HepG2 (cell line): Measurements from ENCODE around the gene SRRM3. TPM values are rescaled to one million over a fixed set of nuclear protein-coding genes. Genes with fewer than 3 reads are reported as not detected.

Experiments used
- AGO2 ChIP-seq: fragments of 200-400 bp; formaldehyde crosslinking; optimal IDR thresholded peaks from 2 replicates; pipeline ENCODE3; 2017; ENCODE audit warnings: mild to moderate bottlenecking, low read depth, low read length, moderate library complexity
- LCORL ChIP-seq, 2 experiments: fragments of 450-650 bp in 1 of 2; sonication (generic) in 1 of 2; formaldehyde crosslinking in 1 of 2; IDR thresholded peaks; 2 replicates each; pipeline versions ENCODE4 v1.5.0 to v1.6.1; 2017 to 2020; ENCODE audit warnings: antibody characterized with exemption in 1 of 2, missing genetic modification reagents in 1 of 2
- MAZ ChIP-seq, 2 experiments: sonication (generic) in 1 of 2; formaldehyde crosslinking in 1 of 2; IDR thresholded peaks; 2 replicates each; pipeline versions ENCODE4 v1.5.0 to v1.6.1; 2012 to 2020; ENCODE audit warnings: low read depth in 2 of 2, mild to moderate bottlenecking in 2 of 2, borderline replicate concordance in 1 of 2, improper control_type of control experiment in 1 of 2, low read length in 1 of 2, missing genetic modification reagents in 1 of 2, moderate library complexity in 1 of 2
- NCOA1 ChIP-seq: sonication (generic); formaldehyde crosslinking; IDR thresholded peaks from 2 replicates; pipeline ENCODE4 v1.9.0; 2021; ENCODE audit warnings: missing genetic modification reagents
- NCOA2 ChIP-seq: sonication (generic); formaldehyde crosslinking; IDR thresholded peaks from 2 replicates; pipeline ENCODE4 v1.8.0; 2022; ENCODE audit warnings: inconsistent platforms
- NCOA5 ChIP-seq: sonication (generic); formaldehyde crosslinking; IDR thresholded peaks from 2 replicates; pipeline ENCODE4 v1.4.0; 2020; ENCODE audit warnings: missing genetic modification reagents
- NR2F2 ChIP-seq: IDR thresholded peaks from 2 replicates; pipeline ENCODE4 v1.6.1; 2012; ENCODE audit warnings: low read depth, inconsistent platforms, borderline replicate concordance
- RFX3 ChIP-seq: IDR thresholded peaks from 2 replicates; pipeline ENCODE4 v1.6.1; 2016; ENCODE audit warnings: missing biosample characterization, missing genetic modification reagents
- RFXANK ChIP-seq: IDR thresholded peaks from 2 replicates; pipeline ENCODE4 v1.6.1; 2016
- RORA ChIP-seq: sonication (generic); formaldehyde crosslinking; IDR thresholded peaks from 2 replicates; pipeline ENCODE4 v1.5.0; 2020; ENCODE audit warnings: mild to moderate bottlenecking, missing genetic modification reagents, moderate library complexity
- SALL1 ChIP-seq: sonication (generic); formaldehyde crosslinking; IDR thresholded peaks from 2 replicates; pipeline ENCODE4 v1.8.0; 2022; ENCODE audit warnings: mild to moderate bottlenecking, missing genetic modification reagents
- SSRP1 ChIP-seq: IDR thresholded peaks from 2 replicates; pipeline ENCODE4 v1.6.1; 2016; ENCODE audit warnings: control low read depth
- STAG1 ChIP-seq: sonication (generic); formaldehyde crosslinking; IDR thresholded peaks from 2 replicates; pipeline ENCODE4 v1.4.0; 2020; ENCODE audit warnings: missing genetic modification reagents
- TEAD3 ChIP-seq: optimal IDR thresholded peaks from 2 replicates; pipeline ENCODE3; 2016; ENCODE audit warnings: borderline replicate concordance
- ZBTB44 ChIP-seq: sonication (generic); formaldehyde crosslinking; IDR thresholded peaks from 2 replicates; pipeline ENCODE4 v1.4.0; 2020; ENCODE audit warnings: missing genetic modification reagents
- ZEB1 ChIP-seq: IDR thresholded peaks from 2 replicates; pipeline ENCODE4 v1.6.1; 2012; ENCODE audit warnings: mild to moderate bottlenecking, low read depth, inconsistent platforms; ENCODE audit not compliant: insufficient replicate concordance
- ZFX ChIP-seq: sonication (generic); formaldehyde crosslinking; IDR thresholded peaks from 2 replicates; pipeline ENCODE4 v1.4.0; 2020; ENCODE audit warnings: mild to moderate bottlenecking, low read depth, missing genetic modification reagents, moderate library complexity
- ZNF274 ChIP-seq: sonication (generic); formaldehyde crosslinking; IDR thresholded peaks from 2 replicates; pipeline ENCODE4 v1.5.1; 2020; ENCODE audit warnings: mild to moderate bottlenecking, missing genetic modification reagents
- ZNF281 ChIP-seq: sonication (generic); formaldehyde crosslinking; IDR thresholded peaks from 2 replicates; pipeline ENCODE4 v1.4.0; 2020; ENCODE audit warnings: missing genetic modification reagents, borderline replicate concordance
- ZNF292 ChIP-seq: sonication (generic); formaldehyde crosslinking; IDR thresholded peaks from 2 replicates; pipeline ENCODE4 v1.8.1; 2022; ENCODE audit warnings: mild to moderate bottlenecking, low read depth, missing genetic modification reagents, borderline replicate concordance
- ZNF451 ChIP-seq: sonication (generic); formaldehyde crosslinking; IDR thresholded peaks from 2 replicates; pipeline ENCODE4 v1.5.0; 2020; ENCODE audit warnings: mild to moderate bottlenecking, missing genetic modification reagents
- ZNF563 ChIP-seq: sonication (generic); formaldehyde crosslinking; IDR thresholded peaks from 2 replicates; pipeline ENCODE4 v1.8.0; 2022; ENCODE audit warnings: mild to moderate bottlenecking, moderate library complexity, missing genetic modification reagents
- ZNF660 ChIP-seq: sonication (generic); formaldehyde crosslinking; IDR thresholded peaks from 2 replicates; pipeline ENCODE4 v1.5.1; 2020; ENCODE audit warnings: mild to moderate bottlenecking, low read depth, missing genetic modification reagents, borderline replicate concordance
- ZNF788 ChIP-seq: sonication (generic); formaldehyde crosslinking; IDR thresholded peaks from 2 replicates; pipeline ENCODE4 v1.5.0; 2020; ENCODE audit warnings: mild to moderate bottlenecking, missing genetic modification reagents, borderline replicate concordance
- polyA plus RNA-seq, 8 experiments: library from polyadenylated mRNA; depleted of rRNA in 3 of 8; stranded (reverse) in 7 of 8; unstranded in 1 of 8; fragments of >200 nt; fragmentation: Illumina TruSeq in 4 of 8; extraction: Trizol in 4 of 8; gene quantifications; 2 replicates each; pipeline versions ENCODE4 v1.2.1 to v1.2.3, GENCODE V29; 2011 to 2016; ENCODE audit warnings: low read depth in 4 of 8, missing spikeins in 1 of 8, mixed read lengths in 1 of 8; ENCODE audit not compliant: insufficient read depth in 1 of 8
- total RNA-seq, 5 experiments: library from RNA; depleted of rRNA; stranded (reverse); fragments of >200 nt; fragmentation: Illumina TruSeq; extraction: Trizol; gene quantifications; 2 replicates each; pipeline ENCODE4 v1.2.3, GENCODE V29; 2016; ENCODE audit warnings: low read depth in 1 of 5

The SRRM3 gene
- total and polyA plus RNA-seq, 2 of the 13 experiments (the other 11 are each of a cell fraction or from before 2014, with no cell fraction given) = 0.13 to 0.54 TPM

- TF ChIP-seq SSRP1 = no peak
- TF ChIP-seq ZNF563 (CRISPR knock-in tag) = no peak
- no peak for TF ChIP-seq MAZ (IDR thresholded peaks at IDR 0.05; ENCODE audit: borderline replicate concordance, low read depth, low read length)
- peak; percentile 30; the same call in 1 of the 2 replicates for TF ChIP-seq MAZ (CRISPR knock-in tag; IDR thresholded peaks at IDR 0.05; ENCODE audit: low read depth)
- TF ChIP-seq ZEB1 = no peak
- no peak for TF ChIP-seq STAG1 (CRISPR knock-in tag)
- no peak for TF ChIP-seq ZBTB44
- TF ChIP-seq NCOA1 (CRISPR knock-in tag) = no peak
- no peak for TF ChIP-seq ZNF660 (CRISPR knock-in tag)
- TF ChIP-seq RORA = no peak
- TF ChIP-seq RFX3 (CRISPR knock-in tag) = no peak
- peak; percentile 51 for TF ChIP-seq TEAD3 (CRISPR knock-in tag)
- 0 out of 2 replicates have a peak, but pooled peaks have one; percentile 36 for TF ChIP-seq ZNF274 (CRISPR knock-in tag)
- TF ChIP-seq ZNF451 (CRISPR knock-in tag) = no peak; the same call in 1 of the 2 replicates
- TF ChIP-seq NCOA5 = no peak
- TF ChIP-seq RFXANK (CRISPR knock-in tag) = no peak
- peak; percentile 30; the same call in 1 of the 2 replicates for TF ChIP-seq ZFX (CRISPR knock-in tag)
- 0 out of 2 replicates have a peak, but pooled peaks have one; percentile 22 for TF ChIP-seq ZNF788 (CRISPR knock-in tag)
- TF ChIP-seq ZNF292 = no peak
- no peak for TF ChIP-seq LCORL (IDR thresholded peaks at IDR 0.05)
- TF ChIP-seq LCORL (CRISPR knock-in tag; IDR thresholded peaks at IDR 0.05) = no peak
- no peak for TF ChIP-seq NR2F2
- TF ChIP-seq NCOA2 (CRISPR knock-in tag) = no peak
- TF ChIP-seq AGO2 = peak; percentile 49
- TF ChIP-seq SALL1 (CRISPR knock-in tag) = peak; percentile 30; the same call in 1 of the 2 replicates
- TF ChIP-seq ZNF281 (CRISPR knock-in tag) = peak; percentile 39; the same call in 1 of the 2 replicates
Observed at GRCh38 chr7:76259124-76260093, 57.7 kb downstream of the SRRM3 start (continued).
